Inferior parietal cortex (tissue), 1 donor: ENCODE data around the gene INPP5J.
A peak's percentile ranks its signal among the peaks of the same experiment; 100 is the strongest.
"Not testable (repeated sequence)": the region's sequence is repeated elsewhere in the genome, so short reads cannot be mapped to it uniquely, and the experiment has no call there.

ENCODE experiments used
- DNase-seq: peaks from one replicate; pipeline ENCODE4 v3.0.0-alpha.2; 2016; ENCODE audit errors: extremely low spot score

Gene INPP5J

DNA sequence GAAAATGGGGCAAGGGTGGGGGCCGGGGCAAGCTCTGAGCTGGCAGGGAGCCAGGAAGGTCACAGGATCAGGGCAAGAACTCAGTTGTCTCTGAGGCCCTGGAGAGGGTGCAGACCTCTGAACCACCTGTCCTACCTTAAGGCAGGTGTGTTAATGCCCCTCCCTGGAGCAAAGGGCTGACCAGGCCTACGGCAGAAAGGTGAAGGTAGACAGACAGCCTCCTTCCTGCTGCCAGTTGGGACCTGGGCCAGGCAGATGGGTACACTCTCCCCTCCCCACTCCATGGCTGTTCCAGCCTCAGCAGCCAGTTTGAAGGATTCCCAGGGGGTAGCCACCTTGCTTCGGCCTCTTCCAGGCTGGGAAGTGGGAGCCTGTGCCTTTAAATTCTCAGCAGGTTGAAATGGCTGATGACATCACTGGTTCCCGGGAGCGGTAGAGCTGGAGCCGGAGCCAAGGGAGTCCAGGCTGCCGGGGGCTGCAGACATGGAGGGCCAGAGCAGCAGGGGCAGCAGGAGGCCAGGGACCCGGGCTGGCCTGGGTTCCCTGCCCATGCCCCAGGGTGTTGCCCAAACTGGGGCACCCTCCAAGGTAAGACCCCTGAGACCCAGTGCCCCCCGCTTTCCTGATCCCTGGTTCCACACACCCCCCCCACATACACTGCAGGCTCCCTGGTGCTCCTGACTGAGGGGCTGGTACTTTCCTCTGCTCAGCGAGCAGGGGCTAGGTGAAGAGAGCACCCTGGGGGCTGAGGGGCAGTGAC lies at the start of gene INPP5J:
INPP5J (plus strand) TSS at position 435 of the 760 bp plus-strand sequence; CDS start at position 484, 49 bp downstream.
- peak; percentile 51 for DNase-seq

GRCh38 chr22:31073125-31073524 lies 49.6 kb upstream of the INPP5J start:
- not testable (repeated sequence) for DNase-seq

GRCh38 chr22:31073545-31074145 lies 49.1 kb upstream of the INPP5J start:
- not testable (repeated sequence) for DNase-seq

DNA sequence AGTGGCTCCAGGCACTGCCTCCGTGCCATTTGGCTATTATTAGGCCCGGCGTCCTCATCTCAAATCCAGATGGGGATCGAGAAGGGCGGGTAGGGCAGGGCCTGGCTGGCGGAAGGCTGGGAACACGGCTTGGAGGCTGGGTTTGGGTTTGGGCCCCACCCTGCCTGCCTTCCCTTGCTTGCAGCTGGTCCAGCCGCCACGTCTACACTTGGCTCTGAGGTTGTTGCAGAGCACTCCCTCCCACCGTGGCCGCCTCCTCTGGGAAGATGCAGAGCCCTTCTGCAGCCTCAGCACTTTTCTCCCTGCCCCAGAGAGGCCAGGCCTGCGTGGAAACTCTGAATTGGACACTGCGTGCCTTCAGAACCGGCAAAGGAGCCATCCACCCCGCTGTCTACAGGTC lies 46.8 kb upstream of the INPP5J start:
- DNase-seq: no peak

- DNase-seq: no peak
These were observed 45.1 kb upstream of the INPP5J start for GRCh38 chr22:31077681-31078080.

GRCh38 chr22:31078389-31078788 lies 44.4 kb upstream of the INPP5J start:
- DNase-seq: not testable (repeated sequence)

DNA sequence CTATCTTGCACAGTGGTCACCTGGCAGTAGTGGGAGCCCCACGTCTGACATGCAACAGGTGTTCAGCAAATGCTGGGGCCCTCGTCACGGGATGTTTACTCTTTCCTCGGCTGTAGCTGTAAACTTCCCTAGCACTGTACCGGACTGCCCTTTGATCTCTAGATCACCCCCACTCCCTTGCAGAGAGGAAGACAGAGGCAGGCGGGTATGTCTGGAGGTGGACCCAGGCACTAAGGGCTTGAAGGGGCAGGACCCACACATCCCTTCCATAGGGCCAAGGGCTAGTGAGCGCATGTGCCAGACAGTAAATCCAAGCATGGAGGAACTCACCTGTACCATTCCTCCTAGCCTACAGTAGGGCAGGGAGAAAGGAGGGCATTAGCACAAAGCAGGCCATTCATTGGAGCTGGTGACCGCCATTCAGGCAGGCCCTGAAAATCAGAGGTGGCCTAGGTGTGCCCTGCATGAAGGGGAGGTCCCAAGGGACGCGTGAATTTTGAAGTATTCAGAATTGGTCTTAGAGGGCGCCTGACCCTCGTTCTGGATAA lies 43.6 kb upstream of the INPP5J start:
- DNase-seq: no peak

- DNase-seq: no peak
These were observed 42.5 kb upstream of the INPP5J start for GRCh38 chr22:31080164-31080847.

DNA sequence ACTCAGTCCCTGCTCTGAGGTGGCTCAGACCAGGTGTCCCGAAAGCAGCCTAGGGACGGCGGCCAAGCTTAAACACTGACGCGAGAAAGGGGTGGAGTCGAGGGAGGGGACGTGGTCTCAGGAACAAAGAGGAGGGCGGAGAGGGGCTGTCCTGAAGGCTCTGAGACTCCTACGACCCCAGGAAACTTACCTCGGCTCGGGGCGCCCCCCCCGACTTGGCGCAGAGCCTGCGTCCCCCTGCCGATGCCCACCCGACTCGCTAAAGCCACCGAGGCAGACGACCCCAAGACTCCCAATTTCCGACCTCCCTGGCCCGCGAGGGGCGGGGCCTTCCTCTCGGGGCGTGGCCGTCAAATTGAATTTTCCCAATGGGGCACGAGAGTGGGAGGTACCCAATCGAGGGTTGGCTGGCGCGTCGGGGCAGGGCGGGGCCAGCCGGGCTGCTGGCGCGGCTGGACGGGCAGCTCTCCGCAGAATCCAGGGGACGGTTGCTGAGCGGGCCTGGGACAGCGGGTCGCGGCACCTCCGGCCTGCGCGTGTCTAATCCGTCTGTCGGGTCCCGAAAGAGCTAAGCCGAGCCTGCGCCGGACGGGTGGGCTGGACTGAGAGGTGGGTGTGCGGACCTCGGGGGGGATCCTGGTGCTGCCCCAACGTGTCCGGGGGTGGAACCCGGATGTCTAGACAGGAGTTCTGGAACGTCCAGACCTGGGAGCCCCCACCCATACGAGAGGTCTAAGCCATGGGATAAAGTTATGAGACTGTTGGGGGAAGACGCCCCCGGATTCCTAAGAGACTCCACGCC lies 41.7 kb upstream of the INPP5J start, which contains the start of gene SMTN:
SMTN (plus strand) TSS at position 471 of the 802 bp plus-strand sequence. CDS start 1,941 bp downstream, outside the sequence.
- DNase-seq: peak; percentile 73

GRCh38 chr22:31081963-31082605 lies 40.7 kb upstream of the INPP5J start:
- DNase-seq: no peak

DNA sequence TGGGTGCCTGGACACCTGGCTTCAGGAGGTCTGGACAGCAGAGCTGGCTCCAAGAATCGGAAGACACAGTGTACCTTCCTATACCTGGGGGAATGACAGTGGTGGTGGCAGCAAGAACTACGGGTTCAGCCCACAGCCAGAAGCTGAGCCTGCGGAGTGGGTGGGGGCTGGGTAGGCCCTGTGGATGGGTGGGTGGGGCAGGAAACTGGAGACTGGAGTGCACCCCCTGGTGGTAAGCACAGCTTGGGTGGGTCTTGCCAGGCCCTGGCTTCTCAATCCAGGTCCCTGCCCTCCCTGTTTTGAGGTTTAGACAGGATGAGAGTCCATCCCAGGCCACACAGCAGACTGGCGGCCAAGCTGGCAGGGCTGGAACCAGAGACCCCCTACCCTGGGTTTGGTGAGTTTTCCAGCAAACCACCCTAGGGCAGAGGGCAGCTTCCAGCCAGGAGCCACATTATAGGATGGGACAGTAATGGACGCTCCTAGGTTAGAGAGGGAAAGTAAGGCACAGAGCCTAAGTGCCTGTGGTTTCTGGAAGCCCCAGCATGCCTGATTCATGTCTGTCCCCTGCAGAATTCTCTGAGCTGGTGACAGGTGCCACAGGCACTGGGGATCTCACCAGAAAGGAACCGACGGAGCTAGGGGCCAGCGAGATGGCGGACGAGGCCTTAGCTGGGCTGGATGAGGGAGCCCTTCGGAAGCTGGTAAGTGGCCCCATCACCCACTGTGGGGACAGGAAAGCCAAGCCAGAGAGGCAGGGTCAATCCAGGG lies 40.0 kb upstream of the INPP5J start:
- DNase-seq: no peak

DNA sequence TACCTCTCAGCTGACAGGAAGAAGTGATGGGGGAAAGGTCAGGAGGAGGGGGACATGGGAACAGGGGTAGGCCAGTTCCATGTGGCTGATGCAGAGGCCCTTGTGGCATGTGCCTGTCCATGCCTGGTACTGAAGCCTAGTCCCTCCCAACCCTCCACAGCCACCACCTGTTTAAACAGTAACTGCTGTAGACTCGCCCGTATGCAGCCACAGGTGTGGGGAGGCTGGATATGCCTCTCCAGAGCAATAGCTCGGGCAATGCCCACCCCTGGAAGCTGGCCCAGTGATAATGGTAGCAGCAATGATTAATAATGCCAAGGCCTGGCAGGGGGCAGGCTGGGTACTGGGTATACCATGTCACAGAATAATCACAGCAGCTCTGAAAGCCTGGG lies 39.4 kb upstream of the INPP5J start:
- no peak for DNase-seq

DNA sequence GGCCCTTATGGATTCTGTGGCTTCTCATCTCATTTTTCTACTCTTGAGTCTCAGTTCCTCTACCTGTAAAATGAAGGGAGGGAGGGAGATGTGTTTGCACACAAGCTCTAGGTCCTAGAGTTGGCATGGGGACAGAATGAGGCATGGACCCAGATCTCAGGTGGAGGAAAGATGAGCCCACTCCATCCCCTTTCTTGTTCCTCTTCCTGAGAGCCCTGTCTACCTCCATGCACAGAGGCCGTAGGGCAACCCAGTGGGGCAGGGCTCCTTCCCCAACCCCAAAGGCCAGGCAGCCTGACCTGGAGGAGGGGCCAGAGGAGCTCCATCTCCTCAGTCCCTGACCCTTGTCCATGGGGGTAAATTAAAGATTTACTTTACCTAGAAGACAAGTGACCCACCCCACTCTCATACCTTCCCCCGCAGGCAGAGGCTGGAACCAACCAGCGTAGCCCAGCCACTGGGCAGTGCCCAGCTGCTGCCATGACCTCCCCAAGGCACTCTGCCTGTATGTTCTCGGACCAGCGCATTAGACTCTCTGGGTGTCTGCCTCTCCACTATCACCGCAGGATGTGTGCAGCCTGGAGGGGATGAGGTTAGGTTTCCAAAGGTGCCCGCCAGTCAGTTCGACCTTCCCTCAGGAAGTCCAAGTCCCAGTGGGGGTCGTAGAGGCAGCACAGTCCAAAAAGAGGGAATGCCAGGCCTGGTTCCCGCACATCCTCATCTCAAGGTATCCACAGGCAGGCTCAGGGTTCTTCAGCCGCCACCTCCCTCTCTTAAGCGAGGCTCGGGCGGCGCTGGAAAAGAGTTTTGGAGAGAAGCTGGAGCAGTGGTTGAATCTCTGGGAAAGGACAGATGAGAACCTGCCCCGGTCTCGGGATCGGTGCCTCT lies 38.6 kb upstream of the INPP5J start:
- DNase-seq: no peak

DNA sequence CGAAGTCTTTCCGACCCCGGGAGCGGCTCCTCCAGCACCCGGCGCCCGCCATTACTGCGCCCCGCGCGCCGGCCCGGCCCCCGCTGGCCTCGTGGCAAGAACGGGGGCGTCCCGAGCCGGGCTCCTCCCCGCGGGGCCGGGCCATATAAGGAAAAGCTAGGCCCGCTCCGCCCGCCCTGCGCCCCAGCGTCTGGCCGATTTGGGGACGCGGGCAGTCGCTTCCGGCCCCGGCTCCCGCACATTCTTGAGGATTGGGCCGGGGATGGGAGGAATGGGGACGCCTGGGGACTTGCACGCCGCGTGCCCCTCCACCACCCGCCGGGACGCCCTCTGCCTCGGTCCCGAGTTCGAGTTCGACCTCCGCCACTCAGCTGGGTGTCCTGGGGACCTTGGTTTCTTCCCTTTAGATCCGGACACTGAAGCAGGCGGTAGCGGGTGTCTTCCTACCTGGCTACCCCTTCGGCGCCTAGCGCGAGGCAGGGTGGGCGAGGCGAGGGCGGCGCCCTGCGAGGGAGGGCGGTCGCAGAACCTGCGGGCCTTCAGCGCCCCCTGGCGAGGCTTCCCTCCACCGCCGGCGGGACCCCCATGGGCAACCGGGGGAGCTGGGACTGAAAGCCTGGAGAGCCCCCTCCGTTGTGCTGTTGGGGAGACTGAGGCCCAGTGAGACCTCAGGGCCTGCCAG lies 37.8 kb upstream of the INPP5J start:
- DNase-seq: peak; percentile 74

DNA sequence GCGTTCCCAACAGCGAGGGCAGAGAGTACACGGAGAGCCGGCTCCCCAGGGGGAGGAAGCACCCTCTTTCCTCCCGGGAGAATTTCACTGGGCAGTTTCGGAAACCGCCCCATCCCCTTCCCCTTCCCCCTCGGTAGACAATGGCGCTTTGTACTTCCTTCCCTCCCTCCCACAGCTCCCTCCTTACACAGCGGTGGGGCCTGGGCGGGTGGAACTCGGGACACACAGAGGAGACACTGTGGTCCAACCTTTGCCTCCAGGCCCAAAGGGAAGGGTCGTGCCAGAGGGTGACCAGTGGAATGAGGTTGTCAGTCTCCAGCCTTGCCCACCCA lies 37.3 kb upstream of the INPP5J start:
- DNase-seq: peak; percentile 66

GRCh38 chr22:31085928-31086327 lies 36.8 kb upstream of the INPP5J start:
- DNase-seq: no peak

DNA sequence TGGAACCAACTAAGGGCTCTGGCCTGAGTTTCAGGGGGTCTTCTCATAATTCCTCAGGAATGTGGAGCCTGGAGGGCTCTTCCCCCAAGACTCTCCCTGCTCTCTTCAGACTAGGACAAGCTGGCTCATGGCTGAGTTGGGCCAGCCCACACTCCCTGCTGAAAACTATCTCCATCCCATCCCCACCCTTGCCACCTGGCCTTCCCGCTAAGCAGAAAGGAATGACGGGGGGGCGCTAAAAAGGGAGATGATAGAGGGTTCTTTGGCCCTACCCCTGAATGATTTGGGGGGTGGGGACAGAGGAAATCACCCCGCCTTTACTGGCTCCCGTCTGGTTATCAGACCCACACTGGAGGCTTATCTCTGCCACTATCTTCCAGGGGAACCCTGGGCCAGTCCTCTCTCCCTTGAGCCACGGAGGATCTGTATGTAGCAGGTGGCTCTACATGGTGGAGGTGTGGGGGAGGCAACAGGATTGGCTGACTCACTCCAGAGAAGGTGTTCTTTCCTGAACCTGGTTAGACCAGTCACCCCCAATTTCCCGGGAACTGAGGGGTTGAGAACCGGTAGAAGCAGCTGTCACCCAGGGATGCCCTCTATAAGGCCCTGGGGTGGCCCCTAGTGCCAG lies 35.9 kb upstream of the INPP5J start:
- no peak for DNase-seq

DNA sequence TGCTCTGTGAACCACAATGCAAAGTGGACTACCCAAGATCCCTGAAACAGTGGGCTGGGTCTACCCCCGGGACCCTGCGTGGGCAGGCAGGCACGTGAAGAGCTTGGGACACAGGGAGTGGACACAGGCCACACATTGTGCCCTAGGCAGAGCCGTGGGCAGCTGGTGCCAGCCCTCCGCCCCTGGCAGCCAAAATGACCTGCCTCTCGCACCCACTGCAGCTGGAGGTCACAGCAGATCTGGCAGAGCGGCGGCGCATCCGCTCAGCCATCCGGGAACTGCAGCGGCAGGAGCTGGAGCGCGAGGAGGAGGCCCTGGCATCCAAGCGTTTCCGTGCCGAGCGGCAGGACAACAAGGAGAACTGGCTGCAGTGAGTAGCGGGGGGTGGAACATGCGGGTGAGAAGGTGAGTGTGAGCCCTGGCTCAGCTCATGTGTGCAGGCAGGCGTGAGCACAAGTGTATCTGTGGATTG lies 35.0 kb upstream of the INPP5J start:
- DNase-seq: no peak
